ENCODE measurements around the gene KCNIP4. TPM values are rescaled to one million over a fixed set of nuclear protein-coding genes. Genes with fewer than 3 reads are reported as not detected.

KCNIP4 gene
- total RNA-seq, 1 experiment from 2014 or later = not detected

DNA sequence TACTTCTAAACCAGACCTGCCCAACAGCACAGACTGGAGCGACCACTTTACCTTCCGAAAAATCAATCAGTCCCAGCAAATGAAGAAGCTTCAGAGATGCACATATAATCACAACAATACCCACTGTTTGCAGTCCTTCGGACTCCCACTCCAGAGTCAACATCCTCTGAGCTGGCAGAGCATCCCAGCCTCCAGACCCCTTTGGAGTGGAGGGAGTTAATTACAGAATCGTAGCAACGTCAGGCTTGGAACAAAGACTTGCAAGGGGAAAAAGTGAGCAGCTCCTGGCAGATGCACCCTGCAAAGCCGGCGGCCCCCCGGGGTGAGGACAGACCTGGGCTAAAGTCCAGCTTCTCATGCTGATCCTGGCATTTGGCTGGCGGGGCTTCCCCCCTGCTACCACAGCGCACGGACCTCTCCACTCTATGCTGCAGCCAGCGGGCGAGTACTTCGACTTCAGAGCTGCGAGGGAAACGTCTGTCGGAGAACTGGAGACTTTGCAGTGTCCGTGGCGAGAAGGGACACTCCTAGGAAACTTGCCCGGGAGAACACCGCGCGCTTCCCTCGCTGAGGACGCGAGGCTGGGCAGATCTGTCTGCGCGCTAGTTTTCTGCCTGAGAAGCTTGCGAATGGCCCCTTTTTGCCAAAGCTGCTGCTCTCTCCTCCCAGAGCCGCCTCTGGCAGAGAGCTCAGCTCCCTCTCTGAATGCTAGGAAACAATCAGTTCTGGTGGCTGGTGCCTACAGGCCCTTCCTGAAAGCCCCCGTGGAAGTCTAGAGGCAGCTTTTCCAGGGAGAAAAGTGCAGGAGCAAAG is 964.6 kb downstream of the KCNIP4 start:
- Histone ChIP-seq H3F3A (ENCODE audit: insufficient read depth, low read depth) (no peaks in the 10 kb centered on the region), H4K20me1 (ENCODE audit: insufficient read depth) (no peaks in the 10 kb centered on the region), H3K4me2 (no peak overlapping the region), H3K4me3 (no peak overlapping the region), H2AFZ (no peak overlapping the region), H3K27ac (no peak overlapping the region), H3K79me2 (ENCODE audit: low read depth) (no peaks in the 10 kb centered on the region), H3K9me2 (ENCODE audit: insufficient read depth) (no peaks in the 10 kb centered on the region), H3K9me3 (ENCODE audit: insufficient read depth, low read depth) (no peaks in the 10 kb centered on the region), H3K27me3 (ENCODE audit: insufficient read depth, low read depth) (peaks cover 13% of the 10 kb centered on the region), H3K36me3 (ENCODE audit: low read depth) (no peaks in the 10 kb centered on the region), H3K4me1 (replicated peaks; ENCODE audit: insufficient read depth) (no peaks in the 10 kb centered on the region)
- ChIA-PET POLR2A (ENCODE audit: unreplicated experiment) (interaction anchor here (0.6 kb wide), 1 partner anchor 917 kb away, joined by 4 read pairs; no protein-coding TSS in a partner anchor), CTCF (no interaction called here)
- no peak for TF ChIP-seq CTCF (conservative IDR thresholded peaks at IDR 0.05)
- TF ChIP-seq EZH2 (IDR thresholded peaks at IDR 0.05; ENCODE audit: low read depth) = no peak
- BruUV-seq (replicated peaks) = no TSS peak
- no peak for DNase-seq
- intact Hi-C loops (cut with micrococcal nuclease; ENCODE audit: unreplicated experiment) = no loop called here

GRCh38 chr4:20982544-20982943 is 966.0 kb downstream of the KCNIP4 start:
- peaks cover 13% of the 10 kb centered on the region for H3K27me3 ChIP-seq (ENCODE audit: insufficient read depth, low read depth)
- CTCF ChIA-PET = no interaction called here
- POLR2A ChIA-PET (ENCODE audit: unreplicated experiment) = no interaction called here

DNA sequence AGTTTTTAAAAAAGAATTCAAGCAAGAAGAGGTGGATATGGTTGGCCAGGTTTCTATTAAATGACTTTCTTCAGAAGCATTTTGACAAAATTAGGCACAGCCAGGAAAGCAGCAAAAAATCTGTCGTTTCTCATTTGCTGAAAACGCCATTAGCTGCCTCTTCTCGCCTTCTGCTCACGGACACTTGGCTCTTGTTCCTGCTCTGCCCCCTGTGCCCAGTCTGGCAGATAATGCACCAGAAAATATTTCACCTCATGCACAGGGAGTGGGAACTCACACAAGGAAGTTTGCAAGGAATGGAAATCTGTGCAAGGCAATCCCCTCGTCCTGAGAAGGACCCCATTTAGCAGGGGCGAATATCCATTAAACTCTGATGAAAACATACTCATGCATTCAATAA is 988.3 kb downstream of the KCNIP4 start:
- ChIA-PET CTCF (no interaction called here), POLR2A (ENCODE audit: unreplicated experiment) (no interaction called here)
- no peaks in the 10 kb centered on the region for H3K27me3 ChIP-seq (ENCODE audit: insufficient read depth, low read depth)
- H2AFZ ChIP-seq = no peak overlapping the region
- H3K4me3 ChIP-seq = no peak overlapping the region
- no peaks in the 10 kb centered on the region for H3K79me2 ChIP-seq (ENCODE audit: low read depth)
- no peak for DNase-seq
- H3K27ac ChIP-seq = no peak overlapping the region
- no TSS peak for BruUV-seq (replicated peaks)
- TF ChIP-seq EZH2 (IDR thresholded peaks at IDR 0.05; ENCODE audit: low read depth) (no peak), CTCF (conservative IDR thresholded peaks at IDR 0.05) (no peak)
- no peaks in the 10 kb centered on the region for H3F3A ChIP-seq (ENCODE audit: insufficient read depth, low read depth)
- no peaks in the 10 kb centered on the region for H3K9me3 ChIP-seq (ENCODE audit: insufficient read depth, low read depth)
- intact Hi-C loops (cut with micrococcal nuclease; ENCODE audit: unreplicated experiment) = no loop called here
- no peak overlapping the region for H3K4me2 ChIP-seq
- H3K9me2 ChIP-seq (ENCODE audit: insufficient read depth) = no peaks in the 10 kb centered on the region
- no peaks in the 10 kb centered on the region for H3K4me1 ChIP-seq (replicated peaks; ENCODE audit: insufficient read depth)
- H3K36me3 ChIP-seq (ENCODE audit: low read depth) = no peaks in the 10 kb centered on the region
- H4K20me1 ChIP-seq (ENCODE audit: insufficient read depth) = no peaks in the 10 kb centered on the region

More at GRCh38 chr4:20982544-20982943, 966.0 kb downstream of the KCNIP4 start:
- Histone ChIP-seq H3K4me2 (no peak overlapping the region), H3K36me3 (ENCODE audit: low read depth) (no peaks in the 10 kb centered on the region), H3K9me3 (ENCODE audit: insufficient read depth, low read depth) (no peaks in the 10 kb centered on the region), H3F3A (ENCODE audit: insufficient read depth, low read depth) (no peaks in the 10 kb centered on the region), H3K4me1 (replicated peaks; ENCODE audit: insufficient read depth) (no peaks in the 10 kb centered on the region), H3K27ac (no peak overlapping the region), H4K20me1 (ENCODE audit: insufficient read depth) (no peaks in the 10 kb centered on the region), H3K9me2 (ENCODE audit: insufficient read depth) (no peaks in the 10 kb centered on the region), H3K79me2 (ENCODE audit: low read depth) (no peaks in the 10 kb centered on the region), H3K4me3 (no peak overlapping the region), H2AFZ (no peak overlapping the region)
- DNase-seq = no peak
- intact Hi-C loops (cut with micrococcal nuclease; ENCODE audit: unreplicated experiment) = no loop called here
- TF ChIP-seq EZH2 (IDR thresholded peaks at IDR 0.05; ENCODE audit: low read depth) (no peak), CTCF (conservative IDR thresholded peaks at IDR 0.05) (no peak)
- BruUV-seq (replicated peaks) = no TSS peak
